ENCODE data around the gene KIRREL3. TPM values are rescaled to one million over a fixed set of nuclear protein-coding genes. Genes with fewer than 3 reads are reported as not detected.
A peak's percentile ranks its signal among the peaks of the same experiment; 100 is the strongest.

The KIRREL3 gene
- total RNA-seq, 1 donor from 2014 or later, result 0.92 TPM

DNA sequence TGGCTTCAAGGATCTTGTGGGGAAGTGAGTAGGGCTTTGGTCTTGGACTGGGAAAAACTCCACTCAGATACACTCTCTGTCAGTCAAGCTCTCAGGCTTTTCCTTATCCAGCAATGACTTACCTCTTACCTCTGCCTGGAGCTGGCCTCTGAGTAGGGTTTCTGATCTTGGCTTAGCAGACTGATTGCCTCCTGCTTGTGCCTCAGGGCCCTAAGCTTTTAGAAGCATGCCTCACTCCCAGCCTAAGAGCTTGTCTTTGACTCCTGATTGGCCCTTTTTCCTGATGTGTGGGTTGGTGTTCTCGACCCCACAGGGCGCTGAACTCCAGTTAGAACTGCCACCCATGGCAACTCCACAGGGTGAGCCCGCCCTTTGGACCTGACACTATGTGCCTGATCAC lies 370.1 kb downstream of the KIRREL3 start:
- DNase-seq, result no peak

DNA sequence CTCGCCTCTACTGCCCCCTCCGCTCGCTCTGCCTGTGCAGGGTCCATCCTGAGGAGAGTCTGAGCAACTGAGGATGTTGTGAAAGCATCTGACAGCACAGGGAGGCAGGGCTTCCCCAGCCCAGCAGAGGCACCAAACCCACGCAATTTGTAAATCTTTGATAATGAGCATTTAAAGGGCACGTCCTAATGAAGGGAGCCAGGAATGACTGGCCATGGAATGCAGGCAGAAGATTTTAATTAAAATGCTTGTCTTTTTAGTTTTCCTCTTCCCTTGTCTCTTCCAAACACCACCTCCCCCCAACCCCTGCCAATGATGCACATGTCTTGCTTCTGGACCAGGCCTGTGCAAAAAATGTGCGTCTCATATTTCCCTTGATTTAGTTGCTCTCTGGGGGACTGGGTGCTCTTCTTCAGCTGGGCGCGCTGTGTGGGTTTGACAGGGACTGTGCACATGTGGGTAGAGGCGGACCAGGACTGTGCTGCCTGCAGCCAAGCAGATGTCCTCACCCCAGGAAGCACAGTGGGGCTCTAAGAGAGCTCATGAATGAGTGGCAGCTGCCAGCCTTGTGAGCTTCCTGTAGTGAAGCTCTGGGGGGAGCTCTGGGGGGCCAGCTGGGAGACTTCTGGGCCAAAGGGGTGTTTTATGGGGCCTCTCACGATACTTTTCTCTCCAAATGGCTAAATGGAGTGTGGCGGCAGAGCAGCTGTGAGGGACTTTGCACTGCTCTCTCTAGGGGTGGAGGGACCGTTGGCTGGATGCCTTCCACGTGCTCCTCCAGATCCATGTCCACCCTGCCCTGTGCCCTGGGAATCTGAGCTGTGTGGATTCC lies 371.6 kb downstream of the KIRREL3 start:
- DNase-seq, result peak; percentile 94

DNA sequence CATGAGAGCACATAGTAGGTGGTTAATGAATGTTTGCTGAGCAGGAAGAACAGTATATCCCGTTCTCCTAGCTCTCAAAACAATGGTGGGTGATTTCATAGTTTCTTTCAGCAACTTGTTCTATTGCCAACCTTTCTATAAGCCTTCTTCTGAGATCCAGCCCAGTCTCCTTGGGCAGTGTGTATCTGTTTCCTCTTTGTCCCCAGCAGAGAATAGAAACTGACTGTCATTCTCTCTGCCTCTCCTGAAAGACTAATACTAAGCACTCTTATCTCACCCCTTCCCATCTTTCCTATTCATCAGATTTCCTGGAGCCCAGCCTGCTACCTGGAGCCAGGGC lies 372.1 kb downstream of the KIRREL3 start:
- DNase-seq, result peak; percentile 4

DNA sequence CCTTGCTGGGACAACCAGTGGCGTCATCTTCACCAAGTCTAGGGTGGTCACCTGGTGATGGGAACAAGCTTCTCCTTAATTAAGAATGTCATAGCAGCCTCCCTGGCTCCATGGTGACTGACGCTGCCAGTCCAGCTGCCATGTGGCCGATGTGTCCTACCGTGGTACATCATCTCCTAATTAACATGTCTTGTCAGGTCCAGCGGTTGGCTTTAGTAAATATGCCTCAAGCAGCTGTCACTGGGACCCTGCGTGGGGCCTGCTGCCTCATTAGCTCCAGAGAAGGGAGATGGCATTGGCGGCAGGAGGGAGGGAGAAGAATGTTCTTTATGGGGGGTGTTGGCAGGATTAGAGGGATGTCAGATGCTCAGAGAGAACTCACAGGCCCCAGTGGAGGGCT lies 373.1 kb downstream of the KIRREL3 start:
- no peak for DNase-seq

DNA sequence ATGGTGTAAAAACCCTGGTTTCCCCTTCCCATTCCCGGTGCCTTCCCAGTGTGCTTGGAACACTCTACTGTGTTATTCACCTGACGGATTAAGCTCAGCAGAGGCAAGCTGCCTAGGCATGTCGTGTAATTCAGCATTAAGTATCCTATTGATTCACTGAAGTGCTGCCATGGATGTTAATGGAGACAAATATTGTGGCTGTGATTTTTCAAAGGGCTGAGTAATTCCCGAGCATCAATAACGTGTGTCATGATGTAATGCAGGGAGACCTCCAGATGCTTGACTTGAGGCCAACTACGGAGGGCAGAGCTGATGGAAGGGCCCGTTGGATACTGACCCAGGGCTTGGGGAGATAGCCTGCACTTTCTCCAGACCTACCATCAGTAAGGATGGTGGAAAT lies 376.1 kb downstream of the KIRREL3 start:
- DNase-seq, result peak; percentile 14

DNA sequence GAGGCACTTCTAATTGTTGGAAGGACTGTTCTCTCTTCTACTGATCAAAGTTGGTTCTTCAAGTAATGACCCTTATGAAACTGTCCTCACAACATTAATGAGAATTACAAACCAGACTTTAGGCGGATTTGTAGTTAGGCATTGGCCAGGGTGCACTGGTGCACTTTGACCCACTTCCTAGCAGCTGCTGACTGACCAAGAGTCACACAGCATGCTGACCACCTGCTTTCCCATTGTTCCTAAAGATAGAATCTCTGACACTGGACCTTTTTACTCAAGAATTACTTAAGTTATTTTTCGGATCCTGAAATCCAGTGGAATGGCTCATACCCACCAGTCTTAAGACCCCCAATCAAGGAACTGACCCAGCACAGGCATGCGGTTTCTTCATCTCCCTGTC lies 381.1 kb downstream of the KIRREL3 start:
- DNase-seq, result no peak

DNA sequence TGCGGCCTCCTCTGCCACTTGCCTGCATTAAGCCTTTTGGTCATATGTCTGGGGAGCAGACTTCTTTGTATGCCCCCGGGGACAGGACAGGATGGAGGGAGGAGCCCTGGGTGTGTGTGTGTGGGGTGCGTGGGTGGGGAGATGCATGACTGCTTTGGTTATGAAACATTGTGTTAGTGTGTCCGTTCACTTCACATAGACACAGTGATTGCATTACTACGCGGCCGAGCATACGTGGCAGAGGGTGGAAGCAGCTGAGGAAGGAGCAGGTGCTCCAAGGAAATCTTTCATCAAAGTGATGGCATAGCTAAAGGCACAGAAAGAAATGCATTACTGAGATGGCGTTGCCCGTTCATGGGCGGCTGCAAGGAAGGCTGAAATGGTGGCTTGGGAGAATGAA lies 384.7 kb downstream of the KIRREL3 start:
- DNase-seq, result no peak

DNA sequence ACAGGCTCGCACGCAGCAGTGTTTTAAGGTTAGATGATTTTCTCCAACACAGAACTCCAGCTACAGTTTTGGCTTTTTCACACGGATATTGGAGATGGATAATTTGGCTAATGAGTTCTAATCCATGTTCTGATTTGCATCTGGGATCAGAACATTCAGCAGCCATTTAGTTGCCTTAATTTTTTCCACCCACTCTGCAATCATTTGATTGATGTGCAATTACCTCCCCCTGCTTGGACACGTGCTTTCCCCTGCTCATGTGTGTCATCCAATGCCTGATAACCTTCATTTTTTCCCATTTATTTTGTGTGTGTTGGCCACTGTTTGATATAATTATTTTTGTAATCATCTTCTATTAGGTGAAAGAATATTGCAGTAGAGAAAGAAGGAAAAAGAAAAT lies 387.3 kb downstream of the KIRREL3 start:
- DNase-seq, result no peak

DNA sequence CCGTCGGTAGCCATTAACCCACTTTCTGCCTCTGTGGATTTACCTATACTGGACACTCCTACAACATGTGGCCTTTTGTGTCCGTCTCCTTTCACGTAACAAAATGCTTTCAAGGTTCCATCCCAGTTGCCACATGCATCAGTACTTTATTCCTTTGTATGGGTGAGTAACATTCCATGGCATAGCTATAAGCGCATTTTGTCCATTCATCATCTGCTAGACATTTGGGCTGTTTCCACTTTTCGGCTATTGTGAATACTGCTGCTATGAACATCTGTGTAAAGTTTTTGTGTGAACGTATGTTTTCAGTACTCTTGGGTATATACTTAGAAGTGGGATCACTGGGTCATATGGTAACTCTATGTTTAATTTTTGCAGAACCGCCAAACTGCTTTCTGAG lies 387.9 kb downstream of the KIRREL3 start:
- DNase-seq, result no peak

DNA sequence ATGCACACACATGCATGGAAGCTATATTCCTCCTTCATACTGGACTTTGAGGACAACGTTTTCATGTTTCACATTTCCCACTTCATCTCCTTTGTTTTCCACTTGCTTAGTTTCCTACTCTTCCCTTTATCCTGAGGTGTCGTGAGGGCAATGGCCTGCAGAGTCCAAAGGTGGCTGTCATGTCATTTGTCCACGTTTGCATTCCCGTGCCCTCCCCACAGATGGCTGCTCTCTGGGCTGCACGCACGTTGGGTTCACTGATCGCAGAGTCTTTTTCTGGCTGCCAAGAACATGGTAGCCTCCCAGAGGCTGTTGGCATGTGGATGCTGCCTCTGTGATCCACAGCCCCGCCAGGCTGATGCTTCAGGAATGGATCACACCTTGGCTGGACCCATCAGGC lies 389.1 kb downstream of the KIRREL3 start:
- DNase-seq, result no peak

DNA sequence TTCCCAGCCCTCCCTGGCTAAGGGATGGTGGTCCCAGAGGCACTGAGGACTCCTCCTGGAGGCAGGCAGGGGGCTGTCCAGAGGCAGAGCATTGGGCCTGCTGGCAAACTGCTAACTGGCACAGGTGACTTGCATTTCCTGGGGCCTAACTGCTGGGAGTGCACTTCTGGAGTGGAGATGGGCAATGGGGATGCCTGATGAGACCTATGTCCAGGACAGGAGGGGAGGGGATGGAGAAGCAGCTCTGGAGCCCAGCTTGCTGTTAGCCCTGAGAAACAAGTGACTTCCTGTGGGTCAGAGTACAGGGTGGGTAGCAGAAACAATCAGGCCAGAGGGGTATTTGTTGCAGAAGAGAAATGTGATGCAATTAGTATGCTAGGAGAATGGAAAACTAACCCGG lies 391.9 kb downstream of the KIRREL3 start:
- DNase-seq, result no peak

DNA sequence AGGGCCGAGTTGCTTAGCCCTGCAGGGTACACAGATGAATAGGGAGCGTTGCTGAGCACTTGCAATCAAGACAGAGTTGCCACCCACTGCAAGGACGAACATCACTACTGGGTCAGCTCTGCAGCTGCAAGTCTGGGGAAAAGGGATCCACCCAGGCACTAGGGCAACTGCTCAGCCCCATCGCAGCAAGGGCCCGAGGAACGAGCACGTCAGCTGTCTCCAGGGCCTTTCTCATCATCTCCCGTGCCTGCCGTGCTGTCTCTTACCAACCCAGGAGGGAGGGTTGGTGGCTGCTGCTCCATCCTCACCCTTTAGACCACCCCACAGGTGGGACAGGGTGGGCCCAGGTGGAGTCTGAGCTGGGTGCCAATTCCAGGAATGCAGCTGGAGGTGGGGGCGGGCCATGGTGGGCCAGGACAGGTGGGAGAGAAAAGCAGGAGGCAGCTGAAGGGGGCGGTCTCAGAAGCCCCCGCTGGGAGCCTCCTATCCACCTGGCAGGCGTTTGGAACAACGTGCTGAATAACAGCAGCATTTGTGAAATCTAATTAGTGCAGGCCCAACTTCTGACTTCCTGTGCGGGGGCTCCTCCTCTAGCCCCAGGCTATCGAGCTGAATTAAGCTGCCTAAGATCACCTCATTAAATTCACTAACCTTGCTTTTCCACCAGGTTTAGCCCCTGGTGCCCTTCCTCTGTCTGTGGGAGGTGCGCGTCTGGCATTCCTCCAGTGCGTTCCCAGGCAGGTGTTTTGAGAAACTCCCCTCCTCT lies 392.6 kb downstream of the KIRREL3 start:
- DNase-seq, result no peak

DNA sequence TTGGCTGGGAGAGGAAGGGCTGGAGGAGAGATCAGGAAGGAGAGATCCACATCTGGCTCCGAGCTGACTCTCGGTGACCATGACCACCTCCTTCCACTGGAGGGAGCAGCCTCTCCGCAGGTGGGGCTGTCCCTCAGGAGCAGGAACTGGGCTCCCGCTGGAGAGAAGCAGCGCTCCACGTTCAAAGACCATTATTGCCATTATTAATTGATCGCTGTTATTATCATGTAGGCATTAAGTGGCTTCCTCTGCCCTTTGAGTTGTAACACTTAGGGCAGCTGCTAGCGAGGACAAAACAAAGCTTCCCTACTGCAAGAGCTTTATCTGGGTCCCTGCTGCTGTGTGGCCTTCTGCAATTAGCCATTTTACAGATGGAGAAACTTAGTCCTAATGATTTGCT lies 393.2 kb downstream of the KIRREL3 start:
- DNase-seq, result peak; percentile 77

DNA sequence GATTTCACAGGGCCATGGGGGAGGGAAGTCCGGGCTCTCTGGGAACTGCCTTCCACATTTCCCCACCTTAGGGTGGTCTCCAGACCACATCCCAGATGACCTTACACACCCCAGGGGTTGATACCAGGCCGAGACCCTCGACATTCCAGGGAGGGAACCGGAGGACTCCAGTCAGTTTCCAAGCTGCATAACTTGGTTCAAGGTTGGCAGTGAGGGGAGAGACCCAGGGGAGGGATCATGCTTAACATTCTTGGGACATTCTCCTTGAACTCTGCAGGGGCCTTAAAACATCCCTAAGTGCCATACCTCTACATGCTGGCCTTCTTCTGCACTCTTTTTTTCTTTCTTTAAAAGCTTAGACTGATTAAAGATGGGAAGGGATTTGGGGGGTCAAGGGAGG lies 394.1 kb downstream of the KIRREL3 start:
- DNase-seq, result no peak

DNA sequence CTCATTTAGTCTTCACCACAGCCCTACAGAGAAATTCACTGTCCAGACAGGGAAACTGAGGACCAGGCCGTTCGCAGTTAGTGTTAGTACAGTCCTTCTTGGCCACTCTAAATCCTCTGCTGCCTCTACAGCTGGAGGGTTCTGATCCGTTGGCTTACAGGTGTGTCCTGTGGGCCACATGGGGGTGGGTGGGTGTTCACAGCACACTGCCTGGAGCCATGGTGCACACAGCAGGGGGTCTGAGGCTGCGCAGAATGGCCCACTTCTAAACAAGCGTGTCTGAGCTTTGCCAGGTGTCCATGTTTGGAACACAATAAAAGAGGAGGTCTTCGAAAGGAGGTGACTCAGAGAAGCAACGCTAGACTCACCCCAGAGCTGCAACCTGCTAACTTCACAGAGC lies 396.1 kb downstream of the KIRREL3 start:
- no peak for DNase-seq

DNA sequence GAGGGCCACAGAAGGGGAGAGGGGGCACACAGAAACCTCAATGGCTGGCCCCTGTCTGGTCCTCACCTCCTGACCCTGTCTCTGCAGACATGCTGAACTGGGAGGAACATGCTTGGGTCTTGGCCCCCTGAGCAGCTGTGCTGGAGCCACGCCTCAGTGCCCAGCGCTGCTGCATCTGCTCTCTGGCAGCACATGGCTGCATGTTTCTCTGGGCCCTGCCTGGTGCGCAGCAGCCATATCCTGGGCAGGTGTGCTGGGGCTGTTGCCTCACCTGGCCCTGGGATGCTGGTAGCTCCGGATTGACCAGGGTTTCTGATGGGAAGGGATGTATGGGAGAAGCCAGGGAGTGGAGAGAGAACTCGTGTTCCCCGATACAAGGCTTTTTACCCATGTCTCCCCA lies 397.1 kb downstream of the KIRREL3 start:
- DNase-seq, result no peak

DNA sequence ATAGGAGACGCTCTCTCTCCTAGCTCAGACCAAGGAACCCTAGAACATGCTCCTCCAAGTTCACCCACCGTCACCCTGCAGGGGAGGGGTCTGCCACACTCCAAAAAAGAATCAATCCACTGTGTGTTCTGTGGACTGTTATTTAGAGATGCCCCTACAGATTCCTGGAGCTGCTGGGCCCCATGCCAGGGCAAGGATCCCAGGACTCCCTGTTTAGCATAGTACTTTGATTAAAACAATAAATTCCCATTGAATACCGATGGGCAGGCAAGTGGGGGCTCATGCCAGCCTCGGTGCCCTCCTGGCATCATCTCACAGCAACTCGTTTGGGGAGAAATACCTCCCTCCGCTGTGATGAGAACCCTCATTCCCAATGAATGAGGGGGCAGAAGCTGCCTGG lies 397.6 kb downstream of the KIRREL3 start:
- DNase-seq, result no peak

DNA sequence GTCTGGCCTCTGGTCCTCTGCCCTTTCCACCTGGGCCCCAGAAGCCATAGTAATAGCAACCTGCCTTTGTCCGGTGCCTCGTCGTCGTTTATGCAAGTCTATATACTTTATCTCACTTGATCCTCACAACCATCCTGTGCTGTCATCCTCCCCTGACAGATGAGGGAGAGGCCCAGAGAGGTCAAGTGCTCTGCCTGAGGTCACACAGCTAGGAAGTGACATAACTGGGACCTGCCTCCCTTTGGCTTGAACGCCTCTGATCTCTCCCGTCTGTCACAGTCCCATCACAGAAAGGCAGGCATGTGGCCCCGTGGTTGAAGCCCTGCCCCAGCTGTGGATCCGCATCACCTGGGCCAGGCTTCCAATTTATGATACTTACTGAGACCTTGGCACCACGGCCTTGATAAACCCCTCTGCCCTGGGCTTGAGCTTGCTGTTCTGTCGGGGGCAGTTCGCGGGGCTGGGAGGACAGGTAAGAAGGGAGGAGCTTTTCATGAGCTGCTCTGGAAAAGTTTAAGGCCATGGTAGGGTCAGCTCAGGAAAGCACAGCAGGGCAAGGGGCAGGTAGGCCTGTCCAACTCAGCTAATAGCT lies 398.1 kb downstream of the KIRREL3 start:
- no peak for DNase-seq

DNA sequence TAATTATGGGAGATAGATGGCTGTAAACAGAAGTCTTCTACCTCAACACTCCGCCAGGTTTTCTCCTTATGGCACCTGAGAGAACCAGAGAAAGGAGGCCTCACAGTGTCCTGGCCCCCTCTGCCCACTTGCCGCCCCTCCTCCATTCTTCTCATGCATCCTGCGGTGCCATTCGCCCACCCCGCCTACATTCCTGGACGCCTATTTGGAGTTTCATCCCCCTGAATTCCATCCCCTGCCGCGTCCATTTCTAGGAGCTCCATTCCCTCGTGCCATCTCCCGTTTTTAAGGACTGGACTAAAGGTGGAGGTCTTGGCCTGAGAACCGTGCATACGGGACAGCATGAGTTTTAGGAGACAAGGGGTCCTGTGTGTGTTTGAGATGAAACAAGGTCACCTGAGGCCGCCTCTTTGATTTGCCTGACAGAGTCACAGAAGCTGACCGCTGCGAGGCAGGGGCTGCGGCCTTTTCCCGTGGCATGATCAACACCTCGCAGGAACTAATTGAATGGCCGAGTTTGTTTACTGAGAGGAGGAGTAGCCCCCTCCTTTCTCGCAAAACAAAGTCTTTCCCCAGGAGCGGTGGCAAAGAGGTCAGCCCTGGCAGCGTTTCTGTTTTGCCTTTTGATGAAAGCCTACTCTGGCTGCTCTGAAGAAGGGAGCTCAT lies 398.9 kb downstream of the KIRREL3 start:
- DNase-seq, result no peak

DNA sequence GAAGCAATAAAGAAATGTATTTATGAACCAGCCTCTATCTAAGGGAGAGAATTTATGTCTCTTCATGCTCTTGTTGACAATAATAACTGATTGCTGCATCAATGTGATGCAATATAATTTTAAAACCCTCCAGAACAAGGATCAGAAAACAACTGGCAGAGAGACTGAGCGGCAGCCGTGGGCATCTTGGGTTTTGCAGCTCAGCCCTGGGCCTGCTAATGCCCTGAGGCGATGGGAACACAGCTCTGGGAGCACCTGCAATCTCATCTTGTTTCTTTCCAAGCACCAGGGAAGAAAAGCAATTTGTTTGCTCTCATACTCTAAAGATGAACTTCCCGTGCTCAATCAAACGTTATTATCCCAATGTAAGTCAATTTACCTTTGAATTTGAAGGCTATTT lies 399.4 kb downstream of the KIRREL3 start:
- no peak for DNase-seq

DNA sequence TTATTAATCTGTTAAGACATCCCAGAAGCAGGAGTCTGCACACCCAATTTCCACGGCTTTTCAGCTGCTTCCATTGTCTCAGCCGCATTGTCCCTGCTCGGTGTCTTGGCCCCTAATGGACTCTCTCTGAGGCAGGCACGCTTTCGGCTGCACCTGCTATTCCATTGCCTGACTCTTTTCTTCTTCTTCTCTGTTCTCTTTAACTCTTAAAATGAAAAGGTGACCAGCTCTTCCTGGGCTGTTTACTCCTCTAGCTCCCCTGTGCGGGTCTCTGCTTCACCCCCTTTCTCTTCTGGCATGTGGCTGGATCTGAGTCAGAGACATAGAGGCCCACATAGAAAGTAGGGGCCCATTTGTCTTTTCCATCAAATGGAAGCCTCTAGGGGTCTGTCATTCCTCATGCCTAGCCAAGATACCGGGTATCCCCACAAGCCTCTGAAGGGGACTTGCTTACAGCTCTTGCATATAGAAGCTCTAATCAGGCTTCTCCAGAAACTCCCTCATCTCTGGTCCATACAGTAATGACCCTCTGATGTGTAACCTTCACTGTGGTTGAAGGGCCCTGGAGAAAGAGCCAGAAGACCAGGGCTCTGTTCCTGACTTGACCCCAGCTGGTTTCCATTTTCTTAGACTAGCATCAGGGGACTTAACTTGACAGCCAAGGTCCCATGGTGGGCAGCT lies 401.2 kb downstream of the KIRREL3 start:
- DNase-seq, result no peak
